ENCODE results near the gene PTX4. TPM values are rescaled to one million over a fixed set of nuclear protein-coding genes. Genes with fewer than 3 reads are reported as not detected.

The PTX4 gene
- total RNA-seq, 1 experiment from 2014 or later = not detected

- Histone ChIP-seq H2BK120ac (ENCODE audit: low read depth, low read length, poor library complexity, severe bottlenecking) (no peak overlapping the region), H2BK12ac (ENCODE audit: insufficient read length, low read depth, low read length) (no peak overlapping the region), H3K18ac (ENCODE audit: insufficient read length, low read depth, low read length) (no peak overlapping the region), H2AFZ (ENCODE audit: low read length) (no peak overlapping the region), H3T11ph (ENCODE audit: low read length) (no peak overlapping the region), H3K27ac (ENCODE audit: insufficient read length, low read depth, low read length) (no peak overlapping the region), H4K20me1 (ENCODE audit: control insufficient read depth, insufficient read depth, insufficient read length) (no peaks in the 10 kb centered on the region), H3K9ac (ENCODE audit: extremely low read depth, insufficient read length, low read length) (no peak overlapping the region), H3K79me1 (ENCODE audit: insufficient read depth, low read depth, low read length, poor library complexity, severe bottlenecking) (no peaks in the 10 kb centered on the region), H4K5ac (ENCODE audit: insufficient read length, low read depth, low read length) (no peak overlapping the region), H3K4me2 (ENCODE audit: insufficient read depth, insufficient read length, low read length) (no peak overlapping the region), H2BK5ac (ENCODE audit: insufficient read length, low read length) (no peak overlapping the region), H3K56ac (ENCODE audit: insufficient read length, low read depth, low read length) (no peak overlapping the region), H3K14ac (ENCODE audit: insufficient read depth, low read length) (no peak overlapping the region; the same call in 1 of the 2 replicates), H4K8ac (replicated peaks; ENCODE audit: insufficient read length, low read depth, low read length) (no peak overlapping the region), H3K4me1 (ENCODE audit: insufficient read depth, low read length) (no peaks in the 10 kb centered on the region), H2BK20ac (ENCODE audit: low read depth, low read length, poor library complexity, severe bottlenecking) (no peak overlapping the region), H4K91ac (ENCODE audit: insufficient read length, low read depth, low read length) (no peak overlapping the region), H3K27me3 (ENCODE audit: insufficient read depth, low read length) (no peaks in the 10 kb centered on the region), H2BK15ac (ENCODE audit: low read depth, low read length) (no peak overlapping the region), H2AK5ac (ENCODE audit: insufficient read length, low read length) (no peak overlapping the region), H3K23ac (ENCODE audit: insufficient read length, low read depth, low read length) (no peak overlapping the region), H3K9me3 (ENCODE audit: control insufficient read depth, low read depth, low read length) (no peaks in the 10 kb centered on the region), H3K79me2 (ENCODE audit: insufficient read depth, low read length) (no peaks in the 10 kb centered on the region), H3K4ac (ENCODE audit: low read depth, low read length) (no peak overlapping the region), H3K23me2 (ENCODE audit: insufficient read length, low read depth, low read length, poor library complexity, severe bottlenecking) (no peaks in the 10 kb centered on the region)
- Mint-ChIP-seq H3K9me3 (peaks cover 6 to 15% of the 10 kb centered on the region in 2 experiments; a peak in 3 of 5 replicates), H3K36me3 (ENCODE audit: insufficient read depth in 1 of 3, low read depth in 3 of 3) (peaks cover 11 to 42% (median 42%) of the 10 kb centered on the region in 3 experiments; a peak in 6 of 7 replicates), H3K4me1 (no peaks in the 10 kb centered on the region), H3K4me3 (no peak overlapping the region), H3K27ac (peak overlapping the region in 2 of 3 experiments; percentile 49 to 61; a peak in 3 of 7 replicates), H3K27me3 (ENCODE audit: low read depth) (no peaks in the 10 kb centered on the region; the same call in 1 of the 2 replicates)
- no peak for DNase-seq
- WGBS (ENCODE audit: extremely low coverage, insufficient read length, low lambda C conversion rate) = no CpG with 5 or more reads among the region's 10 CpGs
- TF ChIP-seq, protein P1, sequence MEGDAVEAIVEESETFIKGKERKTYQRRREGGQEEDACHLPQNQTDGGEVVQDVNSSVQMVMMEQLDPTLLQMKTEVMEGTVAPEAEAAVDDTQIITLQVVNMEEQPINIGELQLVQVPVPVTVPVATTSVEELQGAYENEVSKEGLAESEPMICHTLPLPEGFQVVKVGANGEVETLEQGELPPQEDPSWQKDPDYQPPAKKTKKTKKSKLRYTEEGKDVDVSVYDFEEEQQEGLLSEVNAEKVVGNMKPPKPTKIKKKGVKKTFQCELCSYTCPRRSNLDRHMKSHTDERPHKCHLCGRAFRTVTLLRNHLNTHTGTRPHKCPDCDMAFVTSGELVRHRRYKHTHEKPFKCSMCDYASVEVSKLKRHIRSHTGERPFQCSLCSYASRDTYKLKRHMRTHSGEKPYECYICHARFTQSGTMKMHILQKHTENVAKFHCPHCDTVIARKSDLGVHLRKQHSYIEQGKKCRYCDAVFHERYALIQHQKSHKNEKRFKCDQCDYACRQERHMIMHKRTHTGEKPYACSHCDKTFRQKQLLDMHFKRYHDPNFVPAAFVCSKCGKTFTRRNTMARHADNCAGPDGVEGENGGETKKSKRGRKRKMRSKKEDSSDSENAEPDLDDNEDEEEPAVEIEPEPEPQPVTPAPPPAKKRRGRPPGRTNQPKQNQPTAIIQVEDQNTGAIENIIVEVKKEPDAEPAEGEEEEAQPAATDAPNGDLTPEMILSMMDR (conservative IDR thresholded peaks at IDR 0.05) = no peak
Measured at GRCh38 chr16:1510272-1510671, 21.5 kb upstream of the PTX4 start.

All from H9 (cell line).